H9 (cell line): ENCODE results near the gene ANKRD13D. TPM values are rescaled to one million over a fixed set of nuclear protein-coding genes. Genes with fewer than 3 reads are reported as not detected.

Source experiments
- DNase-seq: peaks from one replicate; pipeline ENCODE4 v3.0.0-alpha.2; 2017
- H2AFZ ChIP-seq: one replicate; pipeline ENCODE4 v1.6.1; 2013; ENCODE audit warnings: mild to moderate bottlenecking, low read length, control low read depth, moderate library complexity
- H2AK5ac ChIP-seq: 2 replicates; pipeline ENCODE4 v1.6.1; 2013; ENCODE audit warnings: low read length, control low read depth, mixed read lengths; ENCODE audit not compliant: insufficient read length
- H2BK120ac ChIP-seq: one replicate; pipeline ENCODE4 v1.6.1; 2013; ENCODE audit warnings: low read depth, mild to moderate bottlenecking, low read length, control low read depth, inconsistent platforms; ENCODE audit not compliant: poor library complexity, severe bottlenecking
- H2BK12ac ChIP-seq: 2 replicates; pipeline ENCODE4 v1.6.1; 2013; ENCODE audit warnings: low read length, control low read depth, mixed read lengths, low read depth; ENCODE audit not compliant: insufficient read length
- H2BK15ac ChIP-seq: 2 replicates; pipeline ENCODE4 v1.6.1; 2013; ENCODE audit warnings: low read depth, low read length, control low read depth
- H2BK20ac ChIP-seq: one replicate; pipeline ENCODE4 v1.6.1; 2013; ENCODE audit warnings: low read depth, mild to moderate bottlenecking, low read length, control low read depth, inconsistent platforms; ENCODE audit not compliant: poor library complexity, severe bottlenecking
- H2BK5ac ChIP-seq: 2 replicates; pipeline ENCODE4 v1.6.1; 2013; ENCODE audit warnings: low read length, control low read depth, mixed read lengths; ENCODE audit not compliant: insufficient read length
- H3K14ac ChIP-seq: 2 replicates; pipeline ENCODE4 v1.6.1; 2013; ENCODE audit warnings: low read length, control low read depth; ENCODE audit not compliant: insufficient read depth
- H3K18ac ChIP-seq: 2 replicates; pipeline ENCODE4 v1.6.1; 2013; ENCODE audit warnings: low read depth, mild to moderate bottlenecking, mixed read lengths, low read length, control low read depth; ENCODE audit not compliant: insufficient read length
- H3K23ac ChIP-seq: 2 replicates; pipeline ENCODE4 v1.6.1; 2013; ENCODE audit warnings: low read length, control low read depth, mixed read lengths, low read depth; ENCODE audit not compliant: insufficient read length
- H3K23me2 ChIP-seq: 2 replicates; pipeline ENCODE4 v1.6.1; 2013; ENCODE audit warnings: low read depth, mild to moderate bottlenecking, mixed read lengths, low read length, control low read depth; ENCODE audit not compliant: insufficient read length, poor library complexity, severe bottlenecking
- H3K27ac ChIP-seq: 2 replicates; pipeline ENCODE4 v1.5.1; 2013; ENCODE audit warnings: low read length, control low read depth, mixed read lengths, low read depth; ENCODE audit not compliant: insufficient read length
- H3K27me3 ChIP-seq: 2 replicates; pipeline ENCODE4 v1.6.1; 2013; ENCODE audit warnings: low read length, control low read depth, inconsistent platforms; ENCODE audit not compliant: insufficient read depth
- H3K4ac ChIP-seq: 2 replicates; pipeline ENCODE4 v1.6.1; 2013; ENCODE audit warnings: low read depth, mild to moderate bottlenecking, control low read depth, inconsistent platforms, low read length, moderate library complexity
- H3K4me1 ChIP-seq: 2 replicates; pipeline ENCODE4 v1.6.1; 2013; ENCODE audit warnings: low read length, control low read depth, inconsistent platforms; ENCODE audit not compliant: insufficient read depth
- H3K4me2 ChIP-seq: 2 replicates; pipeline ENCODE4 v1.6.1; 2013; ENCODE audit warnings: low read length, control low read depth, mixed read lengths; ENCODE audit not compliant: insufficient read length, insufficient read depth
- H3K56ac ChIP-seq: 2 replicates; pipeline ENCODE4 v1.6.1; 2013; ENCODE audit warnings: low read depth, mild to moderate bottlenecking, mixed read lengths, low read length, control low read depth; ENCODE audit not compliant: insufficient read length
- H3K79me1 ChIP-seq: 2 replicates; pipeline ENCODE4 v1.6.1; 2013; ENCODE audit warnings: low read depth, mild to moderate bottlenecking, moderate library complexity, low read length, control low read depth, inconsistent platforms; ENCODE audit not compliant: insufficient read depth, poor library complexity, severe bottlenecking
- H3K79me2 ChIP-seq: 2 replicates; pipeline ENCODE4 v1.6.1; 2013; ENCODE audit warnings: low read length, control low read depth, inconsistent platforms; ENCODE audit not compliant: insufficient read depth
- H3K9ac ChIP-seq: 2 replicates; pipeline ENCODE4 v1.6.1; 2013; ENCODE audit warnings: low read length, control low read depth, mixed read lengths; ENCODE audit not compliant: insufficient read length; ENCODE audit errors: extremely low read depth
- H3K9me3 ChIP-seq: one replicate; pipeline ENCODE4 v1.6.1; 2013; ENCODE audit warnings: low read depth, low read length, inconsistent platforms; ENCODE audit not compliant: control insufficient read depth
- H3T11ph ChIP-seq: one replicate; pipeline ENCODE4 v1.6.1; 2013; ENCODE audit warnings: mild to moderate bottlenecking, low read length, control low read depth, inconsistent platforms
- H4K20me1 ChIP-seq: one replicate; pipeline ENCODE4 v1.6.1; 2013; ENCODE audit not compliant: control insufficient read depth, insufficient read length, insufficient read depth
- H4K5ac ChIP-seq: 2 replicates; pipeline ENCODE4 v1.6.1; 2013; ENCODE audit warnings: low read depth, mild to moderate bottlenecking, mixed read lengths, low read length, control low read depth; ENCODE audit not compliant: insufficient read length
- H4K8ac ChIP-seq: replicated peaks from 2 replicates; pipeline ENCODE4 v1.6.1; 2013; ENCODE audit warnings: low read length, control low read depth, mixed read lengths, low read depth; ENCODE audit not compliant: insufficient read length
- H4K91ac ChIP-seq: 2 replicates; pipeline ENCODE4 v1.6.1; 2013; ENCODE audit warnings: low read depth, mild to moderate bottlenecking, moderate library complexity, mixed read lengths, low read length, control low read depth; ENCODE audit not compliant: insufficient read length
- H3K27ac Mint-ChIP-seq, 3 experiments: 2 replicates in 2 of 3; 3 replicates in 1 of 3; pipeline ENCODE4 v1.8.0; 2020 to 2021; ENCODE audit warnings: mixed read lengths in 3 of 3, mild to moderate bottlenecking in 1 of 3, moderate library complexity in 1 of 3
- H3K27me3 Mint-ChIP-seq: 2 replicates; pipeline ENCODE4 v1.8.0; 2021; ENCODE audit warnings: low read depth, mild to moderate bottlenecking, moderate library complexity, mixed read lengths
- H3K36me3 Mint-ChIP-seq, 3 experiments: 2 replicates in 2 of 3; 3 replicates in 1 of 3; pipeline ENCODE4 v1.8.0; 2020 to 2021; ENCODE audit warnings: low read depth in 3 of 3, mixed read lengths in 3 of 3; ENCODE audit not compliant: insufficient read depth in 1 of 3
- H3K4me1 Mint-ChIP-seq, 2 experiments: 2 replicates each; pipeline ENCODE4 v1.8.0; 2020; ENCODE audit warnings: mixed read lengths in 2 of 2
- H3K4me3 Mint-ChIP-seq, 2 experiments: 2 replicates in 1 of 2; 3 replicates in 1 of 2; pipeline ENCODE4 v1.8.0; 2020 to 2021; ENCODE audit warnings: mild to moderate bottlenecking in 2 of 2, mixed read lengths in 2 of 2, moderate library complexity in 1 of 2
- H3K9me3 Mint-ChIP-seq, 2 experiments: 2 replicates in 1 of 2; 3 replicates in 1 of 2; pipeline ENCODE4 v1.8.0; 2020; ENCODE audit warnings: mild to moderate bottlenecking in 2 of 2, mixed read lengths in 2 of 2, moderate library complexity in 1 of 2
- WGBS: extraction: QIAGEN DNeasy Blood & Tissue Kit; methylation state at CpG from one replicate; pipeline ENCODE4 v1.1.7; 2013; ENCODE audit warnings: missing lambda C conversion rate, low lambda C conversion rate, mixed read lengths; ENCODE audit not compliant: insufficient read length; ENCODE audit errors: extremely low coverage; 5-methylcytosine and 5-hydroxymethylcytosine counted together
- total RNA-seq: library from RNA; stranded (reverse); gene quantifications from 2 replicates; pipeline ENCODE4 v1.2.1, GENCODE V29; 2021
- TF ChIP-seq, protein P1 (sequence below): fragments of 200-600 bp; sonication (generic); conservative IDR thresholded peaks from 3 replicates; pipeline ENCODE4 v1.8.0; 2021; ENCODE audit warnings: antibody characterized with exemption, mild to moderate bottlenecking

ANKRD13D gene
- total RNA-seq, 1 experiment from 2014 or later = 42.1 TPM

DNA sequence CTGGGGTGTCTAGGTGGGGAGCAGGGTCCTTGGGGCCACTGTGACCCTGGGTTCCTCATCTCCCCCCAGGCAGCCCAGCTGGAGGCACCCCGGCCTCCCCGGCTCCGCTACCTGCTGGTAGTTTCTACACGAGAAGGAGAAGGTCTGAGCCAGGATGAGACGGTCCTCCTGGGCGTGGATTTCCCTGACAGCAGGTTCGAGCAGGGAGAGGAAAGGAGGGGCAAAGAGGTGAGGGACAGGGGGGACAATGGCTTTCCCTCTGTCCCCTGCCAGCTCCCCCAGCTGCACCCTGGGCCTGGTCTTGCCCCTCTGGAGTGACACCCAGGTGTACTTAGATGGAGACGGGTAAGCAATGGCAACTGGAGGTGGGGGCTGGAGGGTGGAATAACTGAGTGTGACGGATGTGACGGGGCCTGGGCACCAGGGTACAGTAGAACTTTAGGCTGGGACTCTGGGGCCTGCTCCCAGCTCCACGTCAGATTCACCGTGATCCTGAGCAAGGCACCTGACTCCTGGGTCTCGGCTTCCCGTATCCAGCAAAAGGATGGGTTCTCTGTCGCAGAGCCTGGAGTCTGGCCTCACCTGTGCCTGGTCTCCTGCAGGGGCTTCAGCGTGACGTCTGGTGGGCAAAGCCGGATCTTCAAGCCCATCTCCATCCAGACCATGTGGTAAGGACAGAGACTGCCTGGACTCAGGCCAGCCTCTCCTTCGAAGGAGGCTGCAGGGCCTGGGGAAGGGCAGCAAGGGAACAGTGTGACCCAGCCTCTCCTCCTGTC lies 17.9 kb downstream of the ANKRD13D start:
- Histone ChIP-seq H3K56ac (no peak overlapping the region), H2AFZ (no peak overlapping the region), H4K5ac (no peak overlapping the region), H2AK5ac (no peak overlapping the region), H2BK15ac (no peak overlapping the region), H3T11ph (no peak overlapping the region), H4K20me1 (no peaks in the 10 kb centered on the region), H3K79me1 (no peaks in the 10 kb centered on the region), H3K14ac (no peak overlapping the region), H3K4me1 (no peaks in the 10 kb centered on the region), H3K79me2 (no peaks in the 10 kb centered on the region), H2BK12ac (no peak overlapping the region), H3K4ac (no peak overlapping the region), H3K27ac (no peak overlapping the region), H4K91ac (no peak overlapping the region), H3K27me3 (no peaks in the 10 kb centered on the region), H3K9ac (no peak overlapping the region), H3K23ac (no peak overlapping the region), H4K8ac (no peak overlapping the region), H2BK5ac (no peak overlapping the region), H3K4me2 (no peak overlapping the region), H3K9me3 (no peaks in the 10 kb centered on the region), H3K18ac (no peak overlapping the region), H2BK120ac (no peak overlapping the region), H3K23me2 (peaks cover 16% of the 10 kb centered on the region), H2BK20ac (no peak overlapping the region)
- Mint-ChIP-seq H3K4me3 (no peak overlapping the region), H3K27me3 (peaks cover 6% of the 10 kb centered on the region), H3K4me1 (peaks cover 11 to 15% of the 10 kb centered on the region in 2 experiments), H3K36me3 (peaks cover 0 to 23% (median 8%) of the 10 kb centered on the region in 3 experiments; a peak in 4 of 7 replicates), H3K9me3 (no peaks in the 10 kb centered on the region), H3K27ac (no peak overlapping the region)
- no CpG with 5 or more reads among the region's 19 CpGs for WGBS
- DNase-seq = no peak
- TF ChIP-seq, protein P1, sequence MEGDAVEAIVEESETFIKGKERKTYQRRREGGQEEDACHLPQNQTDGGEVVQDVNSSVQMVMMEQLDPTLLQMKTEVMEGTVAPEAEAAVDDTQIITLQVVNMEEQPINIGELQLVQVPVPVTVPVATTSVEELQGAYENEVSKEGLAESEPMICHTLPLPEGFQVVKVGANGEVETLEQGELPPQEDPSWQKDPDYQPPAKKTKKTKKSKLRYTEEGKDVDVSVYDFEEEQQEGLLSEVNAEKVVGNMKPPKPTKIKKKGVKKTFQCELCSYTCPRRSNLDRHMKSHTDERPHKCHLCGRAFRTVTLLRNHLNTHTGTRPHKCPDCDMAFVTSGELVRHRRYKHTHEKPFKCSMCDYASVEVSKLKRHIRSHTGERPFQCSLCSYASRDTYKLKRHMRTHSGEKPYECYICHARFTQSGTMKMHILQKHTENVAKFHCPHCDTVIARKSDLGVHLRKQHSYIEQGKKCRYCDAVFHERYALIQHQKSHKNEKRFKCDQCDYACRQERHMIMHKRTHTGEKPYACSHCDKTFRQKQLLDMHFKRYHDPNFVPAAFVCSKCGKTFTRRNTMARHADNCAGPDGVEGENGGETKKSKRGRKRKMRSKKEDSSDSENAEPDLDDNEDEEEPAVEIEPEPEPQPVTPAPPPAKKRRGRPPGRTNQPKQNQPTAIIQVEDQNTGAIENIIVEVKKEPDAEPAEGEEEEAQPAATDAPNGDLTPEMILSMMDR = no peak
